ENCODE results near the gene SLC6A16.
"Not testable (repeated sequence)": the region's sequence is repeated elsewhere in the genome, so short reads cannot be mapped to it uniquely, and the experiment has no call there.

The SLC6A16 gene

DNA sequence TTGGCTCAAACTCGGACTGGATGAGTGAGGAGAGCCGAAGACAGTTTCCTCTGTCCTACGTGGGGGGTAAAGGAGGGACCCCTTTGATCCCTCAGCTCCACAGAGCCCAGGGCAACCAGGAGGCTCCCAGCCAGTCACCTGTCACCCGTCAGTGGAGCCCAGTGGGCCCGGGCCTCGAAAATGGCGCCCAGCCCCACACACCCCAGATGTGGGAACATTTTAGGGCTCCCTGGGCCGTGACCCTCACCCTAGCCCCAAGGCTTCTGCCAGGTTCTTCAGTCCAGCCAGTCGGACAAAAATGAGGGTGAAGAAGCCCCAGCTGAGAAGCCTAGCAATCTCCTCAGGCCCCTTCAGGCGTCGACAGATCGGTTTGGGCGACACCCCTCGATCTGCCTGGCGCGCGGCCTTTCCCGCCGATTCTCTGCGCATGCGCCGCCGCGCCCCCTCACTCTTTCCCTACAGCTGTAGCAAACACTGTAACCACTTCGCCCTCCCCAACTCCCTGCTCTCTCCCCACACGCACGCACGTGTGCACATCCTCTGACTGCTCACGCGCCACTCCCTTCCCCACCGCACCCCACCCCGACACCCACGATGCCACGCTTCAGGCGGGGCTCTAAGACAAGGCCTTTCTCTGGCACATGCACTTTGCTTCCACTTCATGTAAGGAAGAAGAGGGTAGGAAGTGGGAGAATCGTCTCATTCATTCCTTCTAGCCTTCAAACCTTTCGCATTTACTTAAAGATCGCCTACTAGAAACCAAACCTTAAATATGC lies at the start of gene SLC6A16:
Gene SLC6A16, minus strand, starts transcription at position 391 of the 776 bp plus-strand sequence. CDS start 13,844 bp downstream, outside the sequence.
- DNase-seq (ENCODE audit: low spot score), result no peak

DNA sequence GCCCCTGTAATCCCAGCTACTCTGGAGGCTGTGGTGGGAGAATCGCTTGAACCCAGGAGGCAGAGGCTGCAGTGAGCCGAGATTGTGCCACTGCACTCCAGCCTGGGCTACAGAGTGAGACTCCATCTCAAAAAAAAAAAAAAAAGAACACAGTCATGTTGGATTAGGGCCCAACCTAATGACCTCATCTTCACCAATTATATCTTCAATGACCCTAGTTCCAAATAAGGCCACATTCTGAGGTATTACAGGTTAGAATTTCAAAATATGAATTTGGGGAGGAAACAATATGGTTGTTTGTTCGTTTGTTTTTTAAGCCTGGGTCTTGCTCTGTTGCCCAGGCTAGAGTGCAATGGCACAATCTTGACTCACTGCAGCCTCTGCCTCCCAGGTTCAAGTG lies 48.2 kb upstream of the SLC6A16 start:
- DNase-seq (ENCODE audit: low spot score), result not testable (repeated sequence)

DNA sequence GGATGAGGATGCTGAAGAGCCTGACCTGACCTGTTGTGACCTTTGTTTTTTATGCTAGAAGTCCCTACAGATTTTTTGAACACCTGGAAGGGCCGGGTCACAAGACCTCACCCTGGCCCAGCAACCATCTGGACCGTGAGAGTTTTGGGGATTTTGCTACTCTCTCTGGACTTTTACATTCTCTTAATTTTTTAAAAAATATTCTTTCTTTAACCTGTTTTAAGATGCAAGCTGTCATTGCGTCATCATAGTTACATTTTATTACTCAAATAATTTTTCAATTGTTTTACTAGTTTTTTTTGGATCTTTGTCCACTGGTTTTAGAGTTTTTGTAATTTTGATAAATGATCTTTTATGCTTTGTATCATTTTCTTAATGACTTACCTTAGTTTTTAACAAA lies 46.2 kb upstream of the SLC6A16 start:
- no peak for DNase-seq (ENCODE audit: low spot score)

DNA sequence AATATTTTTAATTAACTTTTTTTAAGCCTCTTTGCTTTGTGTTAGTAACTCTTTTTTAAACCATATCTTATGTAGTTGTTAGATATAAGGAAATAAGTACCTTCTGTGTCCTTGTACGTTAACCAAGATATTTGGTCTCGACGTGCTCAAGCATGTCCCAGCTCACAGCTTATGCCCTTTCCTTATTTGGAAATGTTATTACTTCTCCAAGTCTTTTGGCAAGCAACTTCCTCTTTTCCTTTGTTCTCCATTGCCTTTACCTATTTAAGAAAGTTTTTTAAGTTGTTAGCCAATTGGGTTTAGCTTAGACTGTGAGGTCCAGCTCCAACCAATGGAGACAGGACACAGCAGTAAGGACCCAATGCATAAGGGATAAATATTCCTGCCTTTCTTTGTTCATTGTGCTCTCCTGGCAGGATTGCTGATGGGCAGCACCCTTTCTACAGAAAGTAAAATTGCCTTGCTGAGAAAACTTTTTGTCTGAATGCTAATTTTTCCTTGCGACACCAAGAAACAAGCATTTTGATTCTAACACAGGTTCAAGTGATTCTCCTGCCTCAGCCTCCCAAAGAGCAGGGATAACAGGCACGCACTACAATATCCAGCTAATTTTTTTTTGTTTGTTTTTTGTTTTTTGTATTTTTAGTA lies 43.8 kb upstream of the SLC6A16 start:
- DNase-seq (ENCODE audit: low spot score), result no peak

DNA sequence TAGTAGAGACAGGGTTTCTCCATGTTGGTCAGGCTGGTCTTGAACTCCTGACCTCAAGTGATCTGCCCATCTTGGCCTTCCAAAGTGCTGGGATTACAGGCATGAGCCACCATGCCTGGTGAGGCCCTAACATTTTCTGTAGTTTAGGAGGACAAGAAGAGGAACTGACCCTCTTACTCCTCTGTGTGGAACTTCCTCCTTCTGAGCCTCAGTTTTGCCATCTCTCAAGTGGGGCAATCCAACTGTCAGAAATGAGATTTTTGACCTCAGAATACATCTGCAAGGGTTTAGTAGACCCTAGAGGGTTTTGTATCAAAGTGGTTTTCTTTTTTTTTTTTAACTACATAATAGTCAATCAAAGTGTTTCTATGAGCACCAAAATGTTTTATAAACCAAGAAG lies 41.1 kb upstream of the SLC6A16 start:
- DNase-seq (ENCODE audit: low spot score), result no peak

DNA sequence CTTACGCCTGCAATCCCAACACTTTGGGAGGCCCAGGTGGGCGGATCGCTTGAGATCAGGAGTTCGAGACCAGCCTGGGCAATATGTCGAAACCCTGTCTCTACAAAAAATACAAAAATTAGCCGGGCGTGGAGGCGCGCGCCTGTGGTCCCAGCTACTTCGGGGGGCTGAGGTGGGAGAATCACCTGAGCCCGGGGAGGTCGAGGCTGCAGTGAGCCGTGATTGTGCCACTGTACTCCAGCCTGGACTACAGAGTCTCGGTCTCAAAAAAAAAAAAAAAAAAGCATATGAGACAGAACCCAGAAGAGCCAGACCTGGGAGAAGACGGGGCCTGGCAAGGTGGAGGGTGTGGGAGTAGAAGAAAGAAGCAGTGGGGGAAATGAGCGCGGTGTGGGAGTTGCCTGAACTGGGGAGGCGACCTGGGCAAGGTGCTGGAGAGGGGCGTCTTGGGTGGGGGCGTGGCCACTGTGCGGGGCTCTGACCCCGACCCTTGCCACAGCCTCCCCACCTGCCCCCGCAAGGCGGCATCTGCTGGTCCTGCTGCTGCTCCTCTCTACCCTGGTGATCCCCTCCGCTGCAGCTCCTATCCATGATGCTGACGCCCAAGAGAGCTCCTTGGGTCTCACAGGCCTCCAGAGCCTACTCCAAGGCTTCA lies 39.2 kb upstream of the SLC6A16 start:
- DNase-seq (ENCODE audit: low spot score), result no peak

DNA sequence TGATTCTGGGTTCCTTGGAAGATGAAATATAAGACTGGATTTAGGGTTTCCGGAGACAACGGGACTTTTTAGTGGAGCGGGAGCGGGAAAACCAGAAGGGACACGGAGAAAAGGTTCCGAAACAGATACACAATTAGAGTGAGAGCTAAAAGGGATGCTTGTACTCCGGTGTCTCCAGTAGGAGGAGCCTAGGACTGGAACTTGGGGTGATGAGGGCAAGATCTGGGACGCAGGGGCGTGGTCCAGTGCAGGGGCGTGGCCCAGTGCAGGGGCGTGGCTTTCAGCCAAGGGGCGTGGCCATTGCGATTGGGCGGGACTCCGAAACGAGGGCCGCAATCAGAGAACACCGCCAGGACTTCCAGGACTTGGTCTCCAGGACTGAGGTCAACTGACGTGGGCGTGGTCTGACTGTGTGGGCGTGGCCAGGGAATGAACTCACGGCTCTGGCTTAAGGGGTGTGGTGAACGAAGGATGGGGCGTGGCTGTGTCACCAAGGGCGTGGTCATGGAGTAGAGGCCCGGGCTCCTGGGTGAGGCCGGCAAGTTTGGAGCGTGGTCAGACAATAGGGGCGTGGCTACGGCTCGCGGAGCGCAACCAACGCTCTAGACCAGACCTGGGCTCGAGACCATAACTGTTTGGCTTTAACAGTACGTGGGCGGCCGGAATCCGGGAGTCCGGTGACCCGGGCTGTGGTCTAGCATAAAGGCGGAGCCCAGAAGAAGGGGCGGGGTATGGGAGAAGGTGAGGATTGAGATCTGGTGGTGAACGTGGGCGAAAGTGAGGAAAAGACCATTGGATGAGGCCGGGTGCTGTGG lies 38.5 kb upstream of the SLC6A16 start, which contains the start of gene DKKL1:
Gene DKKL1, plus strand, starts transcription at position 610 of the 815 bp plus-strand sequence. Its CDS starts 122 bp downstream, at position 732.
- peak; percentile 93 for DNase-seq (ENCODE audit: low spot score)

DNA sequence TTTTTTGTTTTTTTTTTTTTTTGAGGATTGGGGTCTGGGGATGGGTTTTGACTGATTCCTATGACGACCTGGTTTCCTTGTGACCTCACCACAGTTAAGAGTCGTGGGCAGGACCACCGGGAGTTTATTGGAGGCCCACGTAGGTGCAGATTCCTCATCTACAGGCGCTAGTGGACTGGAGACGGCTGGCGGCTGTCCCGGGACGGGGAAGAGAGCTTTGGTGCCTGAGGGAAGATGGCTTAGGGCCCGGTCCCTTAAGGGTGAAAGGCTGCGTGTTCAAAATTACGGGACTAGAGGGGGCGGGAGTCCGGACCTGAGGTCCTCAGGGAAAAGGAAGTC lies 37.9 kb upstream of the SLC6A16 start:
- no peak for DNase-seq (ENCODE audit: low spot score)

DNA sequence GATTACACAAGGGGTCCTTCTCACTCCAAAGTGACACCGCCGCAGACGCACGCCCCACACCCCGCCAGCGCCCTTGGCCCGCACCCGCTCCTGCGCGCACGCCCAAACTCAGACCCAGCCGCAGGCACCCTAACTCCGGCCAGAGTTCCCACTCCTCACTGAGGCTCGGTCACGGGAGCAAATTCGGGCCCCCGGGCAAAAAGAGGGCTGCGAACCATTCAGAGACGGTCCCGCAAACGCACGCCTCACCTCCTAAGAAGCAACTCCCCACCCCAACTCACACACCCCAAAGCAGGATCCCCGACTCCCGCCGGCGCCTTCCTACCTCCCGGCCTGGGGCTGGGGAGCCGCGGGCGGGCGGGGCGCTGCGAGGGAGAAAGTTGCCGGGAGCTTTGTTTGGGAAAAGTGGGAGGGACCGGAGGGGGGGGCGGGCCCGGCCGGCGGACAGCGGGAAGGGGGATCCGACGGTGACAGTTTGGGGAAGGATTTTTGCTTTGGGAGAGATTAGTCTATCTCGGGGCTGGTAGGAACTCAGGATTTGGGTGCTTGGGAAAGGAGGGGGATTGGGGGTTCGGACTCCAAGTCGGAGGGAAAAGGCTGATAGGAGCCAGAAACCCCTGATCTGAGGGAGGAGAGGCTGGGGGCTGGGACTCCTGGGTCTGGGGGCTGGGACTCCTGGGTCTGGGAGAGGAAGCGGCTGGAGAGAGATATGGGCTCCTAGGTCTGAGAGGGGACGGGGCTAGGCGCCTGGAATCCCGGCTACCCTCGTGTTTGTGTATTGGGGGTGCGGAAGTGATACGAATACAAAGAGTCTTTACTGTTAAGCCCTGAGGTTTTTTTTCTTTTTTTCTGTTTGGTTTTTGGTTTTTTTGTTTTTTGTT lies 37.3 kb upstream of the SLC6A16 start, which contains the start of gene TEAD2:
Gene TEAD2, minus strand, starts transcription at position 369 of the 881 bp plus-strand sequence. CDS start 2,341 bp downstream, outside the sequence.
- peak; percentile 85 for DNase-seq (ENCODE audit: low spot score)

DNA sequence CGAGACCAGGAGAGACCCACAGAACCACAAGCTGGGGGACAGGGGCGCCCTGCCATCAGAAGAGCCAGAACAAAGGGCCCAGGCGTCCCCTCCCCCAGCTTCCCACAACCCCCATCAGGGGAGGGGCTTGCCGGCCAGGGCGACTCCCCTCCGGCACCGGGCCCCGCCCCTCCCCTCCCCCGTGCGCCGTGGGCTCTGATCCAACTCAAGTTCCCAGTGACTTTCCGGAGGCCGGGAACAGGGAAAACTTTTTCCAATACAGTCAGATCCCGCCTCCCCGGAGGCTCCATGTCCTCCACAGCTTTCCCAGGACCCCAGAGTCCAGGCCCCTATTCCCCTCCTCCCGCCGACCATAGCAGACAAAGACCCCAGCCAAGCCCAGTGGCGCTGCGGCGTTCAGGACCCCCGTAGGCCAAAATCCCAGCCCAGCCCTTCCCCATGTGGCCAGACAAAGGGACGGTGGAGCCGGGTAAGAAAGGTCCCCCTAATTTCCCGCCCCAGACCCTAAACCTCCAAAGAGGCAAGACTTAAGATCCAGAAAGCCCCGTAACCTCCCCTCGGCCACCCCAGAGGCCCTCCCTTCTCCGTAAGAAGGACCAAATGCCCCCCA lies 36.6 kb upstream of the SLC6A16 start:
- DNase-seq (ENCODE audit: low spot score), result peak; percentile 92

DNA sequence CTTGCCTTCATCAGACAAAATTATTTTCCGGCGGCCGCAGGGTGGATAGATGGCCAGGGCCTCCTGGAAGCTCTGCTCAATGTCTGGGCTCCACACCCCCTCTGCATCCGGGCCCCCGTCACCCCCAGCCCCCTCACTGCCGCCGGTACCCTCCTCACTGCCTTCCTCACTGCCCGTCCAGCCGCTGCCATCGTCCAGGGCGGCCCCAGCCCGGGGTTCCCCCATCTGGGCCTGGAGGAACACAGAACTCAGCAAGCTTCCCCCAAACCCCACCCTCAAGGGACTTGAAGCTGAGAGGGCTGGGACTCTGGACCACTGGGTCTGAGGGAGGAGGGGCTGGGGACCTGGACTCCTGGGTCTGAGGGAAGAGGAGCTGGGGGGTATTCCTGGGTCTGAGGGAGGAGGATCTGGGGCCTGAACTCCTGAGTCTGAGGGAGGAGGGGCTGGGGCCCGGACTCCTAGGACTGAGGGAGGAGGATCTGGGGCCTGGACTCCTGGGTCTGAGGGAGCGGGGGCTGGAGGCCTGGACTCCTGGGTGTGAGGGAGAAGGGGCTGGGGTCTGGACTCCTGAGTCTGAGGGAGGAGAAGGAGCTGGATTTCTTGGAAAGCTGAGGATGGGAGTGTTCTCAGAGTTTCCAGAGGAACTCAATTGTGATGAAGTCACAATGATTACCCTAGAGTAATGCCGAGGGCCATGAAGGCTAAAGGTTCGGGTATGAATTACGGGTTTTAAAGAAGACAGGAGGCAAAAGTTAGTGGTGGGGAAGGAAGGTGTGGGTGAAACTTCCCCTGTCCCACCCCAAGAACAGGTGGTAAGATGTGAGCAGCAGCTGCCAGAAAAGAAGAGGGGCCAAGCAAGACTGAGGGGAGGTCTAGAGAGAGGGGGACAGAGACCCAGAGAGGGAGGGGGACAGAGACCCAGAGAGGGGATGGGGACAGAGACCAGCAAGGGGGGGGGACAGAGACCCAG lies 35.1 kb upstream of the SLC6A16 start:
- no peak for DNase-seq (ENCODE audit: low spot score)

DNA sequence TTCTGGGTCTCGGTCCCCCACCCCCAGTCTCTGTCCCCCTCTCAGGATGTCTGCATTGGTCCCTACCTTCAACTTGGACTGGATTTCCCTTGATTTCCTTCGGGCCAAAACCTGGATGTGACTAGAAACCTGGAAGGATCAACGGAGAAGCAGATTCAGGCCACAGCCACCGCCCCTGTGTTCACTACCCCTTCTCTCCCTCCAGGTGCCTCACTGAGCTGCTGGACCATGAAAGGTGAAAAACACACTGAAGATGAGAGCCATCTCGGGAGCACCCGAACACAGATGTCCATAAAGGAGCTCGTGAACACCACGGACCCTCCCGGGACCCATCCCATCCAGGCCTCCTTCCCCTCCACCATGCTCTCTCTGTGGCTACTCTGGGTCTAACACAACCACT lies 32.2 kb upstream of the SLC6A16 start:
- DNase-seq (ENCODE audit: low spot score), result no peak

DNA sequence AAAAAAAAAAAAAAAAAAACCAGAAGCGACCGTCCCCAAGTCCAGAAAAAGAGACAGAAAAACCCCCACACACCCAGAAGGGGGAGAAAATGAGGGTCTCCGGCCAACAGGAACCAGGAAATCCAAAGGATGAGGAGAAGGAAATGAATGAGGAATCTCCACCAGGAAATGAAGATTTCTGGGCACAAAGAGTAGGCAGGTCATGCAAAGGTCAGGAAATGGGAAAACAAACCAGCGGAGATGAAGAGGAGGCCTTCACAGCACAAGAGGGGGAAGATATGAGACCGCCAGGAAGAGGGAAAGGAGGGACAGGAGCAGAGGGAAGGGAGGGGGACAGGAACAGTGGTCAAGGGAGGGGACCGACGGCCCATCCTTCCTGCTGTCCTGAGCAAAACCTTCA lies 31.4 kb upstream of the SLC6A16 start:
- DNase-seq (ENCODE audit: low spot score), result no peak

DNA sequence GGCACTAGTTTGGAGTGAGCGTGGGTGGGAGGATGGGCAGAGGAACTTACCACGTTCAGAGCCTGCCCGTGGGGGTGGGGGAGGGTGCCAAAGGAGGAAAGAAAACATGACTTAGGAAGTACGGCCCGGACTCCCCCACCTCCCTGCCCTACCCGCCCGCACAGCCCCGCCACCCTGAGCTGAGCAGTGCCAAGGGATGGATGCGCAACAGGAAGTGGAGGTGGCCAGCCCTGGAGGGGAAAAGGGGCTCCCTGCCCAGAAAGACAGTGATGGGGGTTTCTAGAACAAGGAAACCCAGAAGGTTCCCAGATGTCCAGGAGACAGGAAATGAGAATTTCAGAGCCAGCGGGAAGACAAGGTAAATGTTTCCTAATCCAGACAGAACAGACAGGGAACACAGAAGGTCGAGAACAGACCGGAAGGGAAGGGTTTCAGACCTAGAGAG lies 30.9 kb upstream of the SLC6A16 start:
- DNase-seq (ENCODE audit: low spot score), result no peak

DNA sequence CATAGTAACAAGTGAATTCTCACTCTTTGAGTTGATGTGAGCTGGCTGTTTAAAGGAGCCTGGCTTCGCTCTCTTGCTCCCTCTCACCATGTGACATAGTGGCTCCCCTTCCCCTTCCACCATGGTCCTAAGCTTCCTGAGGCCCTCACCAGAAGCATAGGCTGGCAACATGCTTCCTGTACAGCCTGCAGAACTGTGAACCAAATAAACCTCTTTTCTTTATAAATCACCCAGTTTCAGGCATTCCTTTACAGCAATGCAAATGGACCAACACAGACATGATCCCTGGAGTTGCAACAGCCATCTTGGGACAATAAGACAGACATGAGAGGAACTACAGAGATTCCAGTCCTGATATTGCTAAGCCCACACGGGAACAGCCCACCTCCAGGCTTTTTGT lies 24.6 kb upstream of the SLC6A16 start:
- no peak for DNase-seq (ENCODE audit: low spot score)

DNA sequence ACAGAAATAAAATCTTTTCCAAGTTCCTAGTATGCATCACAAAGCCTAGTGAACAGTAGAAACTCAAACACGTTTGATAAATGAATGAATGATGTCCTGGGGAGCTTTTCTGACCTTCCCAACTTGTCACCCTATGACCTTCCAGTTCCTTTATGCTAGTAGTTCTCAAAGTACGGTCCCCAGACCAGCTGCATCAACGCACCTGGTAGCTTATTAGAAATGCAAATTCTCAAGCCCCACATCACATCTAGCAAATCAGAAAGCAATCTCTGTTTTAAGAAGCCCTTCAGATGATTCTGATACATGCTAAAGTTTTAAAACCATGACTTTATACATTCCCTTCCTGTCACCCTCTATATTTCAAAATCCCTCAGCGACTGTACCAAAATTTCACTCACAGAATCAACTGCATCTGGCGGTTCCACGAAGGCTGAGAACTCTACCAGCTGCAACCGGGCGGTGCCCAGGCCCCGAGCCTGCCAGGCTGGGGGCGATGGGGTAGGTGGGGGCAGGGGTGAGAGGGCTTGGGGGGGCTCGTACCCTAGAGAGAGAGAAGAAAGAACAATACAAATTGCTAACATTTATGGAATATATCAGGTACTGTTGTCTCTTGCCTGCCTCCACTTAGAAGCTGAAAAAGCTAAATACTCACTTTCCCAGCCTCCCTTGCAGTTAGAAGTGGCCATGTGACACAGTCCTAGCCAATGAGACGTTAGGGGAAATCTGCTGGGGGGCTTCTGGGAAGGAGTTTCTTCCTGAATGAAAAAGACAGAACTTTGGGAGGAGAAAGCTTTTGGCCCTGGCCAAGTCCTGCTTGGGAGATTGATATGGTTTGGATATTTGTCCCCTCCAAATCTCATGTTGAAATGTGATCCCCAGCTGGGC lies 23.6 kb upstream of the SLC6A16 start:
- no peak for DNase-seq (ENCODE audit: low spot score)

DNA sequence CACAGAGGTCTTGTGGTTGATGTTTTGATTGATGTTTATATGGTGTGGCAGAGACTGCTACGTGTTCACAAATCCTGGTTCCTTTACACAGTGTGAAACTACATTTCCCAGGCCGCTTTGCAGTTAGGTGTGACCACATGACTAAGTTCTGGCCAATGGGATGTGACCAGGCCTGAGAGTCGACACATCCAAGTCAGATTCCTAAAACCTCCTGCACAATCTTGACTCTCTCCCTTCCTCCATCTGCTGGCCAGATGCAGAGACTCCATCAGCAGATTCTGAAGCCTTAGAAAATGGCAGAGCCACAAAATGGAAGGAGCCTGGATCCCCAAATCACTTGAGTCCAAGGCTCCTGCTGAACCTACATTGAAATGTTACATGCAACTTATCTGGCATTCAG lies 22.8 kb upstream of the SLC6A16 start:
- peak; percentile 75 for DNase-seq (ENCODE audit: low spot score)

DNA sequence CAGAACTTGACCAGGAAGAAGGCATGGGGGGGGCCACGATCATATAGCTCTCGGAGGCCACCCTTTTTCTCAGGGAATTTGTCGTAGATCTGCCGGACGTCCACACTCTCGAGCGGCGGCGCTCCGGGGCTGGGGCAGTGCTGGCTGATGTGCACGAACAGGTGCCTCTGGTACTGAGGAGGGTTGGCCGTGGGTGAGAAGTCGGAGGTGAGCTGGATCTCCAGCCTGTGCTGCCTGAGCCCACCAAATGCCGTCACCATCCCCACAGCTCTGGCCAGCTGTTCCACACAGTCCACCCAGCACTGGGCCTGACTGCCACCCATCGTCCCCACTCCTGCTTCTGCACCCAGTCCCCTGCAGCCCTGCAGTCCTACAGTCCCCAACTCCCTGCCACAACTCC lies 22.2 kb upstream of the SLC6A16 start:
- DNase-seq (ENCODE audit: low spot score), result no peak
